DOHH2 (cell line): ENCODE measurements around the gene USP50.

ENCODE experiments used
- CTCF ChIP-seq: fragments of 200-600 bp; sonication (generic); IDR thresholded peaks from one replicate; pipeline ENCODE4 v1.5.1; 2014; ENCODE audit warnings: antibody characterized with exemption, mild to moderate bottlenecking, low read depth, low read length; ENCODE audit not compliant: poor library complexity, severe bottlenecking
- EZH2phosphoT487 ChIP-seq: fragments of 200-600 bp; sonication (generic); IDR thresholded peaks from 2 replicates; pipeline ENCODE4 v1.6.1; 2017; ENCODE audit warnings: borderline replicate concordance, mild to moderate bottlenecking, antibody characterized with exemption, low read length, moderate library complexity, mixed read lengths

- TF ChIP-seq CTCF: no peak
- no peak for TF ChIP-seq EZH2phosphoT487
These were observed 2.9 kb downstream of the USP50 start for GRCh38 chr15:50543556-50543955.
